Measurements from ENCODE around the gene PRIMPOL.

DNA sequence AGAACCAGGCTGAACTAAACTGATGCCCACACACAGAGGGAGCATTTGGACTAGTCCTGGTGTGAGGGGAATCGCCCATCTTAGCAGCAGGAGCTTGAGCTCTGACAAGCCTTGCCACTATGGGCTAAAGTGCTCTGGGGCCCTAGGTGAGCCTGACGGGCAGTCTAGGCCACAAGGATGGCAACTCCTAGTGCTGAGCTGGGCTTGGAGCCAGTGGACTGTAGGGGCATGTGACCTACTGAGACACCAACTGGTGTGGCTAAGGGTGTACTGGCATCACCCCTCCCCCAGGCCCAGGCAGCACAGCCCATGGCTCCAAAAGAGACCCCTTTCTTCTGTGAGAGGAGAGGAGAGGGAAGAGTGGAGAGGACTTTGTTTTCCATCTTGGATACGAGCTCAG is 69.9 kb downstream of the PRIMPOL start:
- TF ChIP-seq, protein P1, sequence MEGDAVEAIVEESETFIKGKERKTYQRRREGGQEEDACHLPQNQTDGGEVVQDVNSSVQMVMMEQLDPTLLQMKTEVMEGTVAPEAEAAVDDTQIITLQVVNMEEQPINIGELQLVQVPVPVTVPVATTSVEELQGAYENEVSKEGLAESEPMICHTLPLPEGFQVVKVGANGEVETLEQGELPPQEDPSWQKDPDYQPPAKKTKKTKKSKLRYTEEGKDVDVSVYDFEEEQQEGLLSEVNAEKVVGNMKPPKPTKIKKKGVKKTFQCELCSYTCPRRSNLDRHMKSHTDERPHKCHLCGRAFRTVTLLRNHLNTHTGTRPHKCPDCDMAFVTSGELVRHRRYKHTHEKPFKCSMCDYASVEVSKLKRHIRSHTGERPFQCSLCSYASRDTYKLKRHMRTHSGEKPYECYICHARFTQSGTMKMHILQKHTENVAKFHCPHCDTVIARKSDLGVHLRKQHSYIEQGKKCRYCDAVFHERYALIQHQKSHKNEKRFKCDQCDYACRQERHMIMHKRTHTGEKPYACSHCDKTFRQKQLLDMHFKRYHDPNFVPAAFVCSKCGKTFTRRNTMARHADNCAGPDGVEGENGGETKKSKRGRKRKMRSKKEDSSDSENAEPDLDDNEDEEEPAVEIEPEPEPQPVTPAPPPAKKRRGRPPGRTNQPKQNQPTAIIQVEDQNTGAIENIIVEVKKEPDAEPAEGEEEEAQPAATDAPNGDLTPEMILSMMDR (conservative IDR thresholded peaks at IDR 0.05 in 1 of 2, IDR thresholded peaks at IDR 0.05 in 1 of 2; ENCODE audit: low read depth in 1 of 2, low read length in 2 of 2) = no peak
- TF ChIP-seq EZH2 (IDR thresholded peaks at IDR 0.05; ENCODE audit: low read length, missing control alignments) = no peak

Data from fibroblast of lung (primary cell).